OCI-LY7 (cell line): ENCODE data around the gene PPARG. TPM values are rescaled to one million over a fixed set of nuclear protein-coding genes. Genes with fewer than 3 reads are reported as not detected.

ENCODE experiments used
- BruUV-seq: library from RNA; stranded (reverse); fragments of 400-500 nt; replicated peaks from 2 replicates; lab custom pipeline; 2021; lab: Mats Ljungman, UMichigan
- CTCF ChIA-PET: fragments of 300-600 bp; sonication (Branson Sonifier 250); formaldehyde crosslinking; loops from one replicate; lab custom pipeline; 2022; ENCODE audit warnings: antibody characterized with exemption; ENCODE audit not compliant: unreplicated experiment; lab: Charles Lee
- POLR2A ChIA-PET: fragments of 300-600 bp; sonication (Branson Sonifier 250); formaldehyde crosslinking; loops from one replicate; lab custom pipeline; 2022; ENCODE audit warnings: antibody characterized with exemption; lab: Charles Lee
- DNase-seq: peaks from one replicate; pipeline ENCODE4 v3.0.0-alpha.2; 2015; ENCODE audit warnings: low spot score
- H2AFZ ChIP-seq: fragments of 200-600 bp; sonication (generic), shearing (Covaris generic); 2 replicates; pipeline ENCODE4 v1.6.1; 2014; ENCODE audit warnings: mild to moderate bottlenecking, antibody characterized with exemption, low read length, moderate library complexity
- H3K27ac ChIP-seq: fragments of 200-600 bp; sonication (generic); 2 replicates; pipeline ENCODE4 v1.5.1; 2014; ENCODE audit warnings: mixed run types, low read depth, mild to moderate bottlenecking, moderate library complexity, low read length, inconsistent platforms; ENCODE audit not compliant: poor library complexity, severe bottlenecking
- H3K36me3 ChIP-seq: fragments of 200-600 bp; sonication (generic); 2 replicates; pipeline ENCODE4 v1.6.1; 2014; ENCODE audit warnings: mild to moderate bottlenecking, antibody characterized with exemption, low read length, moderate library complexity, mixed read lengths; ENCODE audit not compliant: insufficient read depth
- H3K4me1 ChIP-seq: fragments of 200-600 bp; sonication (generic); 2 replicates; pipeline ENCODE4 v1.5.1; 2014; ENCODE audit warnings: mild to moderate bottlenecking, low read length; ENCODE audit not compliant: insufficient read depth, poor library complexity, severe bottlenecking
- H3K4me2 ChIP-seq: fragments of 200-600 bp; sonication (generic); 2 replicates; pipeline ENCODE4 v1.6.1; 2014; ENCODE audit warnings: mild to moderate bottlenecking, low read length
- H3K4me3 ChIP-seq: fragments of 200-600 bp; sonication (generic); 2 replicates; pipeline ENCODE4 v1.5.1; 2014; ENCODE audit warnings: mild to moderate bottlenecking, low read depth, low read length; ENCODE audit not compliant: poor library complexity, severe bottlenecking
- H3K79me2 ChIP-seq: fragments of 200-600 bp; sonication (generic); 2 replicates; pipeline ENCODE4 v1.6.1; 2016; ENCODE audit warnings: low read depth, mild to moderate bottlenecking, low read length, moderate library complexity, mixed read lengths; ENCODE audit not compliant: insufficient read depth
- H3K9me2 ChIP-seq: fragments of 200-600 bp; sonication (generic); 2 replicates; pipeline ENCODE4 v1.6.1; 2016; ENCODE audit warnings: mild to moderate bottlenecking, low read length, mixed read lengths; ENCODE audit not compliant: insufficient read depth
- H3K9me3 ChIP-seq: fragments of 200-600 bp; sonication (generic); 2 replicates; pipeline ENCODE4 v1.6.1; 2014; ENCODE audit warnings: mild to moderate bottlenecking, mixed run types, low read length, mixed read lengths
- H4K20me1 ChIP-seq: fragments of 200-600 bp; sonication (generic); 2 replicates; pipeline ENCODE4 v1.6.1; 2014; ENCODE audit warnings: mild to moderate bottlenecking, antibody characterized with exemption, low read length, moderate library complexity, mixed read lengths; ENCODE audit not compliant: insufficient read depth
- EZH2phosphoT487 ChIP-seq: fragments of 200-600 bp; sonication (generic); IDR thresholded peaks from 2 replicates; pipeline ENCODE4 v1.6.1; 2018; ENCODE audit warnings: low read depth, borderline replicate concordance, mild to moderate bottlenecking, mixed run types, antibody characterized with exemption, low read length, moderate library complexity, mixed read lengths
- intact Hi-C: fragments of 100-400 bp; cut with micrococcal nuclease; formaldehyde crosslinking; loops from one replicate; pipeline ENCODE4 v1.10.0; 2022; ENCODE audit not compliant: unreplicated experiment
- total RNA-seq, 2 experiments: library from RNA; depleted of rRNA in 1 of 2; stranded (reverse); fragments of >200 nt in 1 of 2; shearing (Covaris generic) in 1 of 2; gene quantifications; 2 replicates each; pipeline ENCODE4 v1.2.3, GENCODE V29; 2014 to 2022
- TF ChIP-seq, protein P1 (sequence below): fragments of 200-600 bp; sonication (generic); conservative IDR thresholded peaks from 2 replicates; pipeline ENCODE4 v1.5.1; 2014; ENCODE audit warnings: mild to moderate bottlenecking, antibody characterized with exemption, low read length, moderate library complexity, mixed read lengths

Gene PPARG
- total RNA-seq, 2 experiments from 2014 or later, result not detected

DNA sequence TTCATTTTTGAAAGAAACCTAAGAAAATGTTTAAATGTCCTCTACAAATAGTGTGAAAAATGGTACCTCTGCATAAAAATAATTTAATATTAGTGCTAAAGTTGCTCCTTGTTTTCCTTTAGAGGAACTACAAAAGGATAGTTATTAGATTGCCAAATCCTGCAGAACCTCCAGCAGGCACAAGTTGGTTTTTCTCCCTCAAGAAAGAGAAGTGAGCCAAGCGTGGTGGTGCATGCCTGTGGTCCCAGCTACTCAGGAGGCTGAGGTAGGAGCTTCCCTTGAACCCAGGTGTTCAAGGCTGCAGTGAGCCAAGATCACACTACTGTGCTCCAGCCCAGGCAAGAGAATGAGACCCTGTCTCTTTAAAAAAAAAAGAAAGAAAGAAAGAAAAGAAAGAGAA, 110.4 kb downstream of the PPARG start:
- Histone ChIP-seq H3K4me3 (no peak overlapping the region), H3K27ac (no peak overlapping the region), H2AFZ (no peak overlapping the region), H3K79me2 (no peaks in the 10 kb centered on the region), H3K4me1 (no peaks in the 10 kb centered on the region), H3K9me3 (no peaks in the 10 kb centered on the region), H4K20me1 (no peaks in the 10 kb centered on the region), H3K36me3 (no peaks in the 10 kb centered on the region), H3K9me2 (no peaks in the 10 kb centered on the region), H3K4me2 (no peak overlapping the region)
- no peak for DNase-seq
- intact Hi-C loops, result no loop called here
- POLR2A ChIA-PET, result interaction anchor here (0.7 to 1.0 kb wide), 2 partner anchors 9 to 11 kb away, joined by 3 to 4 read pairs; no protein-coding TSS in a partner anchor
- no peak for TF ChIP-seq EZH2phosphoT487
- BruUV-seq, result no TSS peak
- CTCF ChIA-PET, result no interaction called here

DNA sequence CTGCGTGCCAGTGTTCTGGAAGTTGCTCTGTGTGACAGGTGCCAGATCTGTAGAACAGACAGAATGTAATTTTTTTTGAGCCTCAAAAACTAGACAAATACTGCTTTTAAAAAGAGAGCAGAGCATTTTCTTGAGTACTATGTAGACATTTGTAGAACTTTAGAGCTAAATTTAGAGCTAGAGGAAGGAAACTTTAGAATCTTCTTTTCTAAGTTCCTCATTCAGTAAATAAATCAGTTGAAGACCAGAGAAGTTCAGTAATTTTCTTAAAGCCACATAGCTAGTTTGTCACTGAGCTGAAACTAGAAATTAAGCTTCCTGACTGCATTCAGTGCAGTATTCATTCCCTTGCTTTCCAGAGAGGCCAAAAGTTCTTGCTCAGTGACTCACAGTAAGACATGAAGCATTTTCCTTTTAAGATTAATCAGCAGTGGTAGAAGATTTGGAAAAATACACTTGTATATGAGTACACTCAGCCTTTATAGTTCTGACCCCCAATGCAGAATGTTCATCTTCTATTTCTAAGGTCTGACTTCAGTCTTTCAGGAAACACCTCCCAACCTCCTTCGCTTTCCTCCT, 111.8 kb downstream of the PPARG start:
- H3K4me2 ChIP-seq, result no peak overlapping the region

GRCh38 chr3:12401208-12401607, 112.3 kb downstream of the PPARG start:
- no peaks in the 10 kb centered on the region for H3K4me1 ChIP-seq
- ChIA-PET CTCF (no interaction called here), POLR2A (interaction anchor here (0.6 kb wide), 1 partner anchor 79 kb away, joined by 3 read pairs; no protein-coding TSS in a partner anchor)
- no peaks in the 10 kb centered on the region for H3K79me2 ChIP-seq
- H3K27ac ChIP-seq, result no peak overlapping the region
- TF ChIP-seq, protein P1, sequence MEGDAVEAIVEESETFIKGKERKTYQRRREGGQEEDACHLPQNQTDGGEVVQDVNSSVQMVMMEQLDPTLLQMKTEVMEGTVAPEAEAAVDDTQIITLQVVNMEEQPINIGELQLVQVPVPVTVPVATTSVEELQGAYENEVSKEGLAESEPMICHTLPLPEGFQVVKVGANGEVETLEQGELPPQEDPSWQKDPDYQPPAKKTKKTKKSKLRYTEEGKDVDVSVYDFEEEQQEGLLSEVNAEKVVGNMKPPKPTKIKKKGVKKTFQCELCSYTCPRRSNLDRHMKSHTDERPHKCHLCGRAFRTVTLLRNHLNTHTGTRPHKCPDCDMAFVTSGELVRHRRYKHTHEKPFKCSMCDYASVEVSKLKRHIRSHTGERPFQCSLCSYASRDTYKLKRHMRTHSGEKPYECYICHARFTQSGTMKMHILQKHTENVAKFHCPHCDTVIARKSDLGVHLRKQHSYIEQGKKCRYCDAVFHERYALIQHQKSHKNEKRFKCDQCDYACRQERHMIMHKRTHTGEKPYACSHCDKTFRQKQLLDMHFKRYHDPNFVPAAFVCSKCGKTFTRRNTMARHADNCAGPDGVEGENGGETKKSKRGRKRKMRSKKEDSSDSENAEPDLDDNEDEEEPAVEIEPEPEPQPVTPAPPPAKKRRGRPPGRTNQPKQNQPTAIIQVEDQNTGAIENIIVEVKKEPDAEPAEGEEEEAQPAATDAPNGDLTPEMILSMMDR, result no peak
- no peak for TF ChIP-seq EZH2phosphoT487
- intact Hi-C loops, result no loop called here
- no peaks in the 10 kb centered on the region for H3K9me3 ChIP-seq
- H4K20me1 ChIP-seq, result no peaks in the 10 kb centered on the region
- no TSS peak for BruUV-seq
- no peak overlapping the region for H3K4me3 ChIP-seq
- H3K4me2 ChIP-seq, result no peak overlapping the region
- H3K9me2 ChIP-seq, result no peaks in the 10 kb centered on the region
- no peak for DNase-seq
- no peak overlapping the region for H2AFZ ChIP-seq
- no peaks in the 10 kb centered on the region for H3K36me3 ChIP-seq

More for the DNA sequence above, 111.8 kb downstream of the PPARG start:
- H3K36me3 ChIP-seq, result no peaks in the 10 kb centered on the region
- no peak overlapping the region for H3K4me3 ChIP-seq
- H3K4me1 ChIP-seq, result no peaks in the 10 kb centered on the region
- no peak for DNase-seq
- H3K27ac ChIP-seq, result no peak overlapping the region
- intact Hi-C loops, result no loop called here
- H4K20me1 ChIP-seq, result no peaks in the 10 kb centered on the region
- CTCF ChIA-PET, result no interaction called here
- no peak overlapping the region for H2AFZ ChIP-seq
- H3K79me2 ChIP-seq, result no peaks in the 10 kb centered on the region
- POLR2A ChIA-PET, result interaction anchor here (0.6 kb wide), 1 partner anchor 79 kb away, joined by 3 read pairs; no protein-coding TSS in a partner anchor
- no peaks in the 10 kb centered on the region for H3K9me3 ChIP-seq
- no peaks in the 10 kb centered on the region for H3K9me2 ChIP-seq
- BruUV-seq, result no TSS peak
- TF ChIP-seq, protein P1, result no peak
- no peak for TF ChIP-seq EZH2phosphoT487
